Stimulated activated CD4-positive, alpha-beta T cell treated with anti-CD3 and anti-CD28 coated beads, Interleukin-4, amount 100 ng/mL, for 4 hours (primary cell): ENCODE measurements around the gene AKAP4.

ENCODE experiments used
- DNase-seq, 2 experiments: peaks; one replicate each; pipeline ENCODE4 v3.0.0-alpha.2; 2020

Gene AKAP4, protein sequence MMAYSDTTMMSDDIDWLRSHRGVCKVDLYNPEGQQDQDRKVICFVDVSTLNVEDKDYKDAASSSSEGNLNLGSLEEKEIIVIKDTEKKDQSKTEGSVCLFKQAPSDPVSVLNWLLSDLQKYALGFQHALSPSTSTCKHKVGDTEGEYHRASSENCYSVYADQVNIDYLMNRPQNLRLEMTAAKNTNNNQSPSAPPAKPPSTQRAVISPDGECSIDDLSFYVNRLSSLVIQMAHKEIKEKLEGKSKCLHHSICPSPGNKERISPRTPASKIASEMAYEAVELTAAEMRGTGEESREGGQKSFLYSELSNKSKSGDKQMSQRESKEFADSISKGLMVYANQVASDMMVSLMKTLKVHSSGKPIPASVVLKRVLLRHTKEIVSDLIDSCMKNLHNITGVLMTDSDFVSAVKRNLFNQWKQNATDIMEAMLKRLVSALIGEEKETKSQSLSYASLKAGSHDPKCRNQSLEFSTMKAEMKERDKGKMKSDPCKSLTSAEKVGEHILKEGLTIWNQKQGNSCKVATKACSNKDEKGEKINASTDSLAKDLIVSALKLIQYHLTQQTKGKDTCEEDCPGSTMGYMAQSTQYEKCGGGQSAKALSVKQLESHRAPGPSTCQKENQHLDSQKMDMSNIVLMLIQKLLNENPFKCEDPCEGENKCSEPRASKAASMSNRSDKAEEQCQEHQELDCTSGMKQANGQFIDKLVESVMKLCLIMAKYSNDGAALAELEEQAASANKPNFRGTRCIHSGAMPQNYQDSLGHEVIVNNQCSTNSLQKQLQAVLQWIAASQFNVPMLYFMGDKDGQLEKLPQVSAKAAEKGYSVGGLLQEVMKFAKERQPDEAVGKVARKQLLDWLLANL

DNA sequence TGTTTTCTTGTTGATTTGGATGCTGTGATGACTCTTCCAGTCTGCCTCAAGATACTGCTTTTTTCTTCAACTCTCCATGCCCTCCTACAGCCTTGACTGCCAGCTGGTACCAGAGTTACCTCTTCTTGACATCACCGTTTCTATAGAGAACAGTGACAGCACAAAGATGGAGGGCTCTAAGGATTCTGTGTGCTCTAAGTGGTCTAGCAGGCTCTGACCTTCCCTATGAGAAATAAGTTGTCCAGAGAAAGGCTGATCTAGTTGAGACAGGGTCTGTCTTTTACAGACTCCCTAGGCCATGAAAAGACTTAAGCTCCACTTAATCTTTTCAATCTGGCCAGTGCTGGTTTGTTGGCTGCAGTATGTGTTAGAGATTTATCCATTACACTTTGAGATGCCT, at the start of gene AKAP4:
AKAP4 (minus strand) TSS at position 101 of the 400 bp plus-strand sequence. CDS start 118 bp downstream, outside the sequence.
- no peak for DNase-seq

DNA sequence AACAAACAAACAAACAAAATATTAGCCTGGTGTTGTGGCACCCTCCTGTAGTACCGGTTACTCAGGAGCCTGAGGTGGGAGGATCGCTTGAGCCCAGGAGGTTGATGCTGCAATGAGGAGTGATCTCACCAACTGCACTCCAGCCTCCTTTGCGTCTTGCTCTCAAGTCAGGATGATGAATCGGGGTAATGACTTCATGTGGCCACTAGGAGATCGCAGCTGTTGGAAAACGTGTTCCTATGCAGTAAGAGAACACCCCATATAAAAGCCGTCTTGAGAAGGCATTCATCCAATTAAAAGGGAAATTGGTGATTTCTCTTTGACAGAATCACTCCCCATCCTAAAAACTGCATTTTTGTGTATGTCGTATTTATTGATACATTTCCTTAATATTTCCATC, 10.7 kb upstream of the AKAP4 start:
- no peak for DNase-seq

DNA sequence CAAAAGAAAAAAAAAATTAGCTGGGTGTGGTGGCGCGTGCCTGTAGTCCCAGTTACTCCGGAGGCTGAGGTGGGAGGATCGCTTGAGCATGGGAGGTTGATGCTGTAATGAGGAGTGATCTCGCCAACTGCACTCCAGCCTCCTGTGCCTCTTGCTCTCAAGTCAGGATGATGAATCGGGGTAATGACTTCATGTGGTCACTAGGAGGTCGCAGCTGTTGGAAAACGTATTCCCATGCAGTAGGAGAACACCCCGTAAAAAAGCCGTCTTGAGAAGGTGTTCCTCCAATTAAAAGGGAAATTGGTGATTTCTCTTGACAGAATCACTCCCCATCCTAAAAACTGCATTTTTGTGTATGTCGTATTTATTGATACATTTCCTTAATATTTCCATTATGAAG, 5.9 kb upstream of the AKAP4 start:
- DNase-seq = no peak

- peak; percentile 59 to 62 for DNase-seq
These were observed 3.6 kb upstream of the AKAP4 start, which contains the start of gene CCNB3 for GRCh38 chrX:50204364-50204899. CCNB3 (plus strand) TSS chrX:50204765; CDS start chrX:50285164, 80,399 bp downstream.

DNA sequence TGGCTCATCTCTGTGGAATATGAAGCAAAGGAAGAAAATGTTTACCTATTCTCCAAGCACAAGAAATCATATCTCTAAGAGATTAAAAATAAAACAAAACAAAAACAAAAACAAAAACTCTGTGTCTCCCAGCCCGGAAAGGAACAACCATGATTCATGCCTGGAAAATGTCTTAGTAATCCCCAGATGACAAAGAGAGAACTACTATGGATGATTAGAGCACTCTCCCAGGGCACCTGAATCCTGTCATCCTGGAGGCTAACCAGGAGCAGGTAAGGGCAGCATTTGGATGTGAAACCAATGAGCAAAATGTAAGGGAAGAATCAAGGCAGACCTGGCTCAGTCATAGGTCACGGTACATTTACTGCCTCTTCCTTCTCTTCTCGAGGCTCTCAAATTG, 1.7 kb upstream of the AKAP4 start:
- DNase-seq = no peak

DNA sequence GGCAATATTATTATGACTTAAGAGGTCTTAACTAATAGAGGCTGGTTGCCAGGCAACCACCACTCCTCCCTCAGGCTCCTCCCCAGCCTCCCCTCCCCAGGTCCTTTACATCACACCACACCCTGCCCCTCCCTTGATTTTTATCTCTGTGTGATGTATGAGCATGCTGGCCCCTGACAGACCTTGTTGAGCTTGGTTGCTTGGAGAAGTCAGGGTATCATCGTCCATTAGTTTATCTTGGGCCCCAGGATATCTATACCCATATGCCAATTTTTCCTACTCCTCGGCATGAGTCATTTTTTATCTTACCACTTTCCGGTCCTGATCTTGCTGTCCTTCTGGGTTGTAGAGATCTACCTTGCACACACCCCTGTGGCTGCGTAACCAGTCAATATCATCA, 2.5 kb downstream of the AKAP4 start:
- no peak for DNase-seq

- DNase-seq = no peak
These were observed 11.8 kb downstream of the AKAP4 start for GRCh38 chrX:50188859-50189600.

GRCh38 chrX:50183891-50184290, 16.9 kb downstream of the AKAP4 start:
- DNase-seq = no peak

GRCh38 chrX:50180073-50180940, 20.5 kb downstream of the AKAP4 start:
- no peak for DNase-seq

DNA sequence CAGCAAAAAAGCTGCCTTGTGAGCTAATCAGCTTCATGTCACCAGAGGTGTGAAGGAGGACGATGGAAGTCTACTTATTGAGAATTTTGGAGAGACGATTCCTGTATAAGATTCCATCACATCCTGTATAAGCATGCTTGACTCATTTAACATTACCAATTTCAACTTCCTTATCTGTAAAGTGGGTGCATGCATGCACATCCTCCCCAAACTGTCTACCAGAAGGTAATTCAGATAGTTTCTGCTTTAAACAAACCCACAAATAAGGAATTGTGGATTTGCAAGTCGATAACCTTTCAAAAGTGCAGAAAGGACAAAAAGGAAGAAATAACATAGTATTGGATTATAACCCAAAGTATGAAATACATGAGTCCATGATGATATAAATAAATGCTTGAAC, 31.1 kb downstream of the AKAP4 start:
- no peak for DNase-seq

- DNase-seq = no peak
These were observed 32.5 kb downstream of the AKAP4 start for GRCh38 chrX:50168241-50168687.

GRCh38 chrX:50167366-50167765, 33.4 kb downstream of the AKAP4 start:
- DNase-seq = no peak

- DNase-seq = no peak
These were observed 35.1 kb downstream of the AKAP4 start for GRCh38 chrX:50165727-50166126.

- no peak for DNase-seq
These were observed 39.7 kb downstream of the AKAP4 start for GRCh38 chrX:50161127-50161526.

DNA sequence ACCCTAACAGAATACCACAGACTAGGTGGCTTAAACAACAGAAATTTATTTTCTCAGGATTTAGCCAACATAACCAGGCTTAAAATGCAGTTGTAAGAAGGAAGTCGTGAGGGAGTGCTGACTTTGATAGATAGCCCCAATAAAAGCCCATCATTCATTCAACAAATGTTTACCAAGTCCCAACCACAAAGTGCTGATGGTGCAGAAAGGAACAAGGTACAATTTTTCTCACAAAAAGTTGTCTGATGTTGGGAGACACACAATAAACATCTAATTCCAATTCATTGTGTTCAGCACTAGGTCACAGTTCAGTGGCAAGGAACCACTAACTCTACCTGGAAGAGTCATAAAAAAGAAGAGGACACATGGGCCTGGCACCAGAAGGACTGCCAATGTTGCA, 42.2 kb downstream of the AKAP4 start:
- no peak for DNase-seq

DNA sequence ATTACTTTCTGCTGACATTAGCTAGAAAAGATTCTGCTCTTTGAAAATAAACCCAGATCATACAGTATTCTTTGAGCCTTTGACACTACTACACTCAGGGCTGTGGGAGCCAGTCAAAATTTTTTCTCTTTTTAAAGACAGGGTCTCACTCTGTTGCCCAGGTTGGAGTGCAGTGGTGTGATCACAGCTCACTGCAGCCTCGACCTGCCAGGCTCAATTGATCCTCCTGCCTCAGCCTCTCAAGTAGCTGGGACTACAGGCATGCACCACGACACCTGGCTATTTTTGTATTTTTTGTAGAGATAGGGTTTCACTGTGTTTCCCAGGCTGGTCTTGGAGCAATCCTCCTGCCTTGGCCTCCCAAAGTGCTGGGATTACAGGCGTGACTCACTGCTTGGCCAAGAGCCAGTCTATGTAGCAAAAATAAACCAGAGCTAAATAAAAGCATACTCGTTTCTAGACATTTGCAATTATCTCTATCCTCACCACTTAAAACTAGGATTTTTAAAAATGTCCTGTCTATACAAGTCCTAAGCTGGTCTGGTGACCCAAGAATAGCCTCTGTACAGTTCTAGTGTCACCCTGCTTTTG, 43.2 kb downstream of the AKAP4 start:
- DNase-seq = no peak

- DNase-seq = no peak
These were observed 46.4 kb downstream of the AKAP4 start for GRCh38 chrX:50154429-50154828.

DNA sequence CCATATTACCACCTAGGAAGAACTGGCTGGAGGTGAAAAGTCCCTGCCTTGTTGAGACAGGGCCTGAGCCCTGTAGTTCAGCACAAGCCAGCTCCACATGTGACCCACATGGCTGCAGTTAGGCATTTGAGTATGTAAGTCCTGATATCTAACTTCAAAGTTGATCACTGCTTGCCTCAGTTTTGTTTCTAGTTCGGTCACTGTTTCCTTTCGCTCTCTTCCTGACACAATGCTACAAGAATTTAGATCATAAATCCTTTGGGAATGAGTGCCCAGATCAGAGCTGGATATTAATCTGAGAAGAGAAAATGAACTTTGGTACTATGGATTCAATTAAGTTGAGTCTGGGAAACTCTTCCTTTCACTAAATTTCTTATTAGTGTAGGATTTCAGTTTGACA, 48.4 kb downstream of the AKAP4 start:
- no peak for DNase-seq

GRCh38 chrX:50147972-50148371, 52.8 kb downstream of the AKAP4 start:
- DNase-seq = no peak
